Measurements from ENCODE around the gene MLX. TPM values are rescaled to one million over a fixed set of nuclear protein-coding genes. Genes with fewer than 3 reads are reported as not detected.
"Not testable (repeated sequence)": the region's sequence is repeated elsewhere in the genome, so short reads cannot be mapped to it uniquely, and the experiment has no call there.

MLX gene
- polyA plus RNA-seq, 3 donors = 35.1 to 38.2 (median 35.6) TPM

DNA sequence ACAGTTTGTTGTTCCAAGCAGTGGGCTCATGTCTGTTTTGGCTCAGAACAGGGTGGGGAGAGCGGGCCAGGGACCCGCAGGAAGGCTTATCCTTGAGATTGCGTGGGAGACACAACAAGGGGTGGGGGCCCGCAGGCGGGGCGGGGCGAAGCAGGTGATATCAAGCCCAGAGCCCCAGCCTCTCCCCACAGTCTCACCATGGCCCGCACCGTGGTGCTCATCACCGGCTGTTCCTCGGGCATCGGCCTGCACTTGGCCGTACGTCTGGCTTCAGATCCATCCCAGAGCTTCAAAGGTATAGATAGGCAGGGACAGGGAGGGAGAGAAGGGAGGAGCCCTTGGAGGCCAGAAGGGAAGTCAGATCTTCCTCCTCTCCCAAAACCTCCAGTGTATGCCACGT is 14.2 kb upstream of the MLX start, which contains the start of gene HSD17B1:
HSD17B1 (plus strand) TSS at position 188 of the 400 bp plus-strand sequence; CDS start at position 199, 11 bp downstream.
- not testable (repeated sequence) for DNase-seq

DNA sequence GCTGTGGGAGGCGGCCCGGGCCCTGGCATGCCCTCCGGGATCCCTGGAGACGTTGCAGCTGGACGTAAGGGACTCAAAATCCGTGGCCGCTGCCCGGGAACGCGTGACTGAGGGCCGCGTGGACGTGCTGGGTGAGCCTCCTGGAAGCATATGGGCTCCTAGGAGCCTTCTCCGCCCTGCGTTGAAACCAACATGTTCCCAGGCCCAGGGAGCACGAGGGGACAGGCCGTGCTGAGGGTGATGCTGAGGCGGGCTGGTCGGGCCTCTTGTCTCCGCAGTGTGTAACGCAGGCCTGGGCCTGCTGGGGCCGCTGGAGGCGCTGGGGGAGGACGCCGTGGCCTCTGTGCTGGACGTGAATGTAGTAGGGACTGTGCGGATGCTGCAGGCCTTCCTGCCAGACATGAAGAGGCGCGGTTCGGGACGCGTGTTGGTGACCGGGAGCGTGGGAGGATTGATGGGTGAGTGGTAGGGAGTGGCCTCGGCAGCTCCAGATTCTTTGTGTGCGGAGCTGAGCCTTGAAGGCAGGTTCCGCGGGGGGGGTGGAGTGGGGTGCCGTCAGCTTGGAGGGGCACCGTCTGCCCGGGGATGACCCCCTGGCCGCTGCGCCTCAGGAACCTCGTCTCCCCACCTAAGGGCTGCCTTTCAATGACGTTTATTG is 13.6 kb upstream of the MLX start:
- DNase-seq = no peak

DNA sequence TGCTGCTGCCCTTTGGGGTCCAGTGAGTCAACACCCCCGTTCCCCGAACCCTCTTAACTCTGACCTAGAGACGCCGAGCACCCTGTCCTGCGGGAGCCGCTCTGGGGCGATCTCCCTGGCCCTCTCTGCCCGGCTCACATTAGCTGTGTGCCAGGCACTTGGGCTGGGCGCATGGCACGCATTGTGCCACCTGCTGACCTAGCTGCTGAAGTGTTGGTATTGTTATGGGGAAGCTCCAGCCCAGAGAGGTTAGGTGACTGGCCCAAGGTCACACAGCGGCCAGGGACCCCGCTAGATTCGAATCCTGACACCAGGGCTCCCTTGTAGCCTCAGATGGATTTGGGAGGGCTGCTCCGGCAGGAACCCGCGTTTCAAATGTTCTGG is 13.0 kb upstream of the MLX start:
- DNase-seq = no peak

DNA sequence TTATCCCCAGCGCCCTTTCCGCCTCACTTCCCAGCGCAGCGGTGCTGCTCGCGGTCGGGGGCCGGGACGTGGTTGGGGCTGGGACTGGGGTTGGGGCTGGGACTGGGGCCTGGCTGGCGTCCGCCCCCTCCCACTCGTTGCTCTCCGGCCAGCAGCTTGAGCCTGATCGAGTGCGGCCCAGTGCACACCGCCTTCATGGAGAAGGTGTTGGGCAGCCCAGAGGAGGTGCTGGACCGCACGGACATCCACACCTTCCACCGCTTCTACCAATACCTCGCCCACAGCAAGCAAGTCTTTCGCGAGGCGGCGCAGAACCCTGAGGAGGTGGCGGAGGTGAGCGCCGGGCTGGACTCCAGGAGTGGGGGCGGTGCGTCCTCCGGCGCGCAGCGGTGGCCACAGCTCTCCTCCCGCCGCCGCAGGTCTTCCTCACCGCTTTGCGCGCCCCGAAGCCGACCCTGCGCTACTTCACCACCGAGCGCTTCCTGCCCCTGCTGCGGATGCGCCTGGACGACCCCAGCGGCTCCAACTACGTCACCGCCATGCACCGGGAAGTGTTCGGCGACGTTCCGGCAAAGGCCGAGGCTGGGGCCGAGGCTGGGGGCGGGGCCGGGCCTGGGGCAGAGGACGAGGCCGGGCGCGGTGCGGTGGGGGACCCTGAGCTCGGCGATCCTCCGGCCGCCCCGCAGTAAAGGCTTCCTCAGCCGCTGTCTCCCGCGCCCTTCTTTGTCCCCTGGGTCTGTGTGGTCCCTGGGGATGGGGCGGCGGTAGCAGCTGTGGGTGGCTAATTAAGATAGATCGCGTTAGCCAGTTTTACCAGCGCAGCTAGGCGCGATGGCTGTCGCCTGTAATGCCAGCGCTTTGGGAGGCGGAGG is 12.4 kb upstream of the MLX start:
- DNase-seq = peak; percentile 93

DNA sequence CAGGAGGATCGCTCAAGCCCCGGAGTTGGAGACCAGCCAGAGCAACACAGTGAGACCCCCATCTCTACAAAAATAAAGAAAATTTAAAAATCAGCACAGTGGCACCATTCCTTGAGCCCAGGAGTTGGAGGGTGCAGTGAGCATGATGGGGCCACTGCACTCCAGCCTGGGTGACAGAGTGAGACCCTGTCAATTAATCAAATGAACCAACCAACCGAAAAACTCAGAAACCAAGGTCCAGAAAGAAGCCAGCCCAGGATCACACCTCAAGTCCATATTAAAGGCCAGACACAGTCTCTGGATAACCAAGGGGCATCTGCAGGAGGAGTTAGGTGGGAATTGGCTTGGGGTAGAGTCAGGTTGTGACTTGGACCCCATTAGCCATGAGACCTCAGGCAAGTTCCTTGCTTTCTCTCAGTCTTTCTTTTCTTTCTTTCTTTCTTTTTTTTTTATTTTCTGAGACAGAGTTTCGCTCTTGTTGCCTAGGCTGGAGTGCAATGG is 11.7 kb upstream of the MLX start:
- DNase-seq = no peak

DNA sequence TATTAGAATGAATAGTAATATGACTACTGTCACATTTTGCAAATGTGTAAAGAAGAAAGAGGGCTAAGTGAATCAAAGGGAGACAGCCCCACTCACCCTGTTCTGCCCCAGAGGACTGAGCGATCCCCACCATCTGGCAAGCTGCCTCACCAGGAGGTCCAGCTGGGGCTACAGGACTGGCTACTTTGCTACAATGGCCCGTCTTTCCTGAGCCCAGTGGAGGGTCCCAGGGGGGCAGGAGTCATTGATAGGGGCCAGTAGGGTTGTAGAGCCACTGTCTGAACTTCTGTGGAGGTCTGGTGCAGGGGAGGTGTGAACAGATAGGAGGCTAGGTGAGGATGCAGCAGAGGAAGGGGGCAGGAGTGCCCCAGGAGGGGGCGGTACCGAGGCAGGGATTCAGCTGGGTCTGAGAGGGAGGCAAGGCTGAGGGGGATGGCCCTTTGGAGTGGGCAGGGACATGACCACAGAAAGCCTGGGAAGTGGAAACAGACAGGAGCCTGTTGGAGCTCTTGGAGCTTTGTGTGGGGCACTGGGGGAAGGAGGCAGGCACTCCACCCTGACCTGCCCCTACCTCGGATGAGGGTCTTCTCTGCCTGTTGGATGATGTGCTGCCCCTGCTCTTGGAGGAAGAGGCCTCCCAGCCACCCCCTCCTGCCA is 10.8 kb upstream of the MLX start:
- not testable (repeated sequence) for DNase-seq

DNA sequence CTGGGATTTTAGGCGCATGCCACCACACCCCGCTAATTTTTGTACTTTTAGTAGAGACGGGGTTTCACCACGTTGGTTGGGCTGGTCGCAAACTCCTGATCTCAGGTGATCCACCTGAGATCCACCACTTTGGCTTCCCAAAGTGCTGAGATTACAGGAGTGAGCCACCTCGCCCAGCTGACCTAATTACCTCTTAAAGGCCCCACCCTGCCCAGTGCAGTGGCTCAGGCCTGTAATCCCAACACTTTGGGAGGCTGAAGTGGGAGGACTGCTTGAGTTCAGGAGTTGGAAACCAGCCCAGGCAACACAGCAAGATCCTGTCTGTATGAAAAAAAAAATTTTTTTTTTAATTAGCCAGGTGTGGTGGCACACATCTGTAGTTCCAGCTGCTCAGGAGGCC is 7.8 kb upstream of the MLX start:
- no peak for DNase-seq

DNA sequence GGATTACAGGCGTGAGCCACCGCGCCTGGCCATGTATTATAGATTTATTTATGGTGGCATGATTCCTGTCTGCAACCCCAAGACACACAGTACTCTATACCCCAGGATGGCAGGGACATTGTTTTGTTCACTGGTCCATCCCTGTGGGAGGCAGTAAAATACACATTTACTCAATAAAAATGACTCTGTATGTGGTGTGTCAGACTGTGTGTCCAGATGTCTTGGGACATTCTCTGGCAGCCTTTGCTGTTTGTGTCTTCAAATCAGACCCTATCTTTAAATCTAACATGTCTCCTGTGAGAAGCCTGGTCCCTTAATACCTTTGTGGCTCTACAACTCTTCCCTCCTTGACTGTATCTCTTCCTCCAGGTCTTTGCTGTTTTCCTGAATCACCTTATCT is 6.7 kb upstream of the MLX start:
- no peak for DNase-seq

DNA sequence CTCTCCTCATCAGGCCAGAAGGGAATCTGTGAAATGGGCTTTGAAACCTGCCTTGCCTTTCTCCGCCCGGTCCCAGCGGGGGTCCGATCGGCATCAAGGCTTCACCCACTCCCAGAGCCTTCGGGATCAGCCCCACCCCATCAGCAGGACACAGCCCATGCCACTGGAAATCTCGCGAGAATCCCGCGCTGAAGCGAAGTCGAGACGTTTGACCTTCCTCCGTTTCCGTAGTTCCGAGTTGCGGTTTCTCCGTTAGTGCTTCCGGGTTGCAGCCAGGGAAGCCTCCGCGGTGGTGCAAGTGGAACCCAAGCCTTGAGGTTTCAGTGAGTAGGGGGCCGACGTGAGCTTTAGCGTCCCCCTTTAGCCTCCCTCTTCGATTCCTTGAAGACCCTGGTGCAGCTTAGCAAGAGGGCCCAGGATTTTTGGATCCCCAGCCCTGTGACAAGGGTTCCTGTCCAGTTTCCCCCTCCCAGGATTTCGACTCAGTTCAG is 5.0 kb upstream of the MLX start, which contains the start of gene COASY:
COASY (plus strand) TSS at position 252 of the 491 bp plus-strand sequence. CDS start 475 bp downstream, outside the sequence.
- peak; percentile 98 for DNase-seq

DNA sequence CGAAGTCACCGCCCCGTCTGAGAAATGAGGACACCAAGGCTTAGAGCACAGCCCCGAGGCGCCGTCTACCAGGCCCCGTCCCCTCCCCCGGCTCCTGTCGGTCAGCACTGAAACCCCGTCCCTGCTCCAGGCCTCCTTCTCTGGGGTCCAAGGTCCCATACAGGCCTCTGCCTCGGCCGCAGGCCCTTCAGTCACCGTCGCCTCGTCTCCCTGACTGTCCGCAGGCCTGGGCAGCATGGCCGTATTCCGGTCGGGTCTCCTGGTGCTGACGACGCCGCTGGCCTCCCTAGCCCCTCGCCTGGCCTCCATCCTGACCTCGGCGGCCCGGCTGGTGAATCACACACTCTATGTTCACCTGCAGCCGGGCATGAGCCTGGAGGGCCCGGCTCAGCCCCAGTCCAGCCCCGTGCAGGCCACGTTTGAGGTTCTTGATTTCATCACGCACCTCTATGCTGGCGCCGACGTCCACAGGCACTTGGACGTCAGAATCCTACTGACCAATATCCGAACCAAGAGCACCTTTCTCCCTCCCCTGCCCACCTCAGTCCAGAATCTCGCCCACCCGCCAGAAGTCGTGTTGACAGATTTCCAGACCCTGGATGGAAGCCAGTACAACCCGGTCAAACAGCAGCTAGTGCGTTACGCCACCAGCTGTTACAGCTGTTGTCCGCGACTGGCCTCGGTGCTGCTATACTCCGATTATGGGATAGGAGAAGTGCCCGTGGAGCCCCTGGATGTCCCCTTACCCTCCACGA is 4.3 kb upstream of the MLX start:
- DNase-seq = no peak

DNA sequence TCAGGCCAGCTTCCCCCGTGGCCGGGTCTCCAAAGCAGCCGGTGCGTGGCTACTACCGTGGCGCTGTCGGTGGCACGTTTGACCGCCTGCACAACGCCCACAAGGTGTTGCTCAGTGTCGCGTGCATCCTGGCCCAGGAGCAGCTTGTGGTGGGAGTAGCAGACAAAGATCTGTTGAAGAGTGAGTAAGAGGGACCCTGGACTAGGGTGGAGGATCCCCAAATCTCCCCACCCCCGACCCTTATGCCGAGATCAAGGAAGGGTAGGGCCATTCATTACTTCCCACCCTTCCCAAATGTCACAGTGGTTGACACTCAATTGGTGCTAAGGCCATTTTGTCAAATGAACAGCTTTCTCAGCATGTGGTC is 3.8 kb upstream of the MLX start:
- no peak for DNase-seq

DNA sequence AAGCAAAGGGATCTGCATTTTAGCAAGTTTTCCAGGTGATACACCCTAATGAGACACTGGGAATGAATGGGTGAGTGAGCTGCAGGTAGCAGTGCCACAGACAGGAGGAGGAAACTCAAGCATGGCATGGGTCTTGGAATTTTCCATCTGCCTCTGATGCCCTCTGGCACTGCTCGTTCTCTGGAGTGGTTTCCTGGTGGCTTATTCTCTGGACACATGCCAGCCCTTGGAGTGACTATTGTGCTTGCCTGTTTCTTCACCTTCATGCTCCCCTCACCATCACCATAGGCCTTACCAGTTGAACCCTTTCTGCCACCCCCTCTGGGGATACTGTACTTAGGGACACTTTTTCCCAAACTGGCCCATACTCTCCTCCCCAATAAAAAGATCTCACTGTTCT is 3.4 kb upstream of the MLX start:
- DNase-seq = no peak

DNA sequence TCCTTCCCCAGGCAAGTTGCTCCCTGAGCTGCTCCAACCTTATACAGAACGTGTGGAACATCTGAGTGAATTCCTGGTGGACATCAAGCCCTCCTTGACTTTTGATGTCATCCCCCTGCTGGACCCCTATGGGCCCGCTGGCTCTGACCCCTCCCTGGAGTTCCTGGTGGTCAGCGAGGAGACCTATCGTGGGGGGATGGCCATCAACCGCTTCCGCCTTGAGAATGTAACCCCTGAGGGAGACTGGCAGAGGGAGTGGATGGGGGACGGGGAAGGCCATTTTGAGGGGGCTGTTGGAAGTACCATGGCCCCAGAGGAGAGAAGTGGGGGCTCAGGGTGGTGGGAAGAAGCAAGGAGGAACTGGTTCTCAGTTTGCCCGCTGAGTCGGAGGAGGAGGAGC is 3.0 kb upstream of the MLX start:
- no peak for DNase-seq

DNA sequence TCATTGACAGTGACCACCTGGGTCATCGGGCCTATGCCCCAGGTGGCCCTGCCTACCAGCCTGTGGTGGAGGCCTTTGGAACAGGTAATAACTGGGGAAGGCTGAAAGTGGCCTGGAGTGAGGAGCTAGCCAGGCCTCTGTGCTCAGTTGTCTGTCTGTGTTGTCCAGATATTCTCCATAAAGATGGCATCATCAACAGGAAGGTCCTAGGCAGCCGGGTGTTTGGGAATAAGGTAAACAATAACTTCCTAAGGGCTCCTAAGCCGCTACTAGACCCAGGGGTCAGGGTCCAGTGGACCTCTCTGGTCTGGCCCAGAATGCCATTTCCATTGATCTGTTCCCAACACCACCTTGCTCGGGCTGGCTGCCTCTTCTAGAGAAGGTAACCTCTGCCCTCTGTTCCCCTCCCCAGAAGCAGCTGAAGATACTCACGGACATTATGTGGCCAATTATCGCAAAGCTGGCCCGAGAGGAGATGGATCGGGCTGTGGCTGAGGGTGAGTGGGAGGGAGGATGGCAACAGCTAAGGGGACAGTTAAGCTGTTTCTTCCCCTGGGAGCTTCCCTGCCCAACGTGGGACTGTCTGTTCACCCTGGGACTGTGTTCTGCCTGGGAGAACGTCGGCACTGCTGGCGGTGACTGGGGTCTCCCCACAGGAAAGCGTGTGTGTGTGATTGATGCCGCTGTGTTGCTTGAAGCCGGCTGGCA is 1.9 kb upstream of the MLX start:
- DNase-seq = no peak

DNA sequence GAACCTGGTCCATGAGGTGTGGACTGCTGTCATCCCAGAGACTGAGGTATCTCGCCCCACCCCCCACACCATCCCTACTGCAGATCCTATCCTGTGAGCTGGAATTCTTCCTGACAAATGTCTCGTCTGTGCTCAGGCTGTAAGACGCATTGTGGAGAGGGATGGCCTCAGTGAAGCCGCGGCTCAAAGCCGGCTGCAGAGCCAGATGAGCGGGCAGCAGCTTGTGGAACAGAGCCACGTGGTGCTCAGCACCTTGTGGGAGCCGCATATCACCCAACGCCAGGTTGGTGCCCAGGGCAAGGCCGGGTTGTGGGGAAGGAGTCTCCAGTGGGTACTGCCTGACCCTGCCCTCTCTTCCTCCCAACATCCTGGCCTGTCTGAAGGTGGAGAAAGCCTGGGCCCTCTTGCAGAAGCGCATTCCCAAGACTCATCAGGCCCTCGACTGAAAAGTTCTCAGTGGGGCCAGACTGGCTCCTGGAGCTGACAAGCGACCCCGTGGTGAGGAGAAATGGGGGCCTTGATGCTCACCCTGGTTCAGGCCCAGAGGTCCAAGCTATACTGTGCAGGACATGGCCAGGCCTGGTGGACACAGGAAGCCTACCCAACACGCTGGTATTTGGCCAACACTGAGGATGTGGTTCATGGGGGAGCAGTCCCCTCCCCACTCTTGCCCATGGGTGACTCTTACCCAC is 1.2 kb upstream of the MLX start:
- no peak for DNase-seq

DNA sequence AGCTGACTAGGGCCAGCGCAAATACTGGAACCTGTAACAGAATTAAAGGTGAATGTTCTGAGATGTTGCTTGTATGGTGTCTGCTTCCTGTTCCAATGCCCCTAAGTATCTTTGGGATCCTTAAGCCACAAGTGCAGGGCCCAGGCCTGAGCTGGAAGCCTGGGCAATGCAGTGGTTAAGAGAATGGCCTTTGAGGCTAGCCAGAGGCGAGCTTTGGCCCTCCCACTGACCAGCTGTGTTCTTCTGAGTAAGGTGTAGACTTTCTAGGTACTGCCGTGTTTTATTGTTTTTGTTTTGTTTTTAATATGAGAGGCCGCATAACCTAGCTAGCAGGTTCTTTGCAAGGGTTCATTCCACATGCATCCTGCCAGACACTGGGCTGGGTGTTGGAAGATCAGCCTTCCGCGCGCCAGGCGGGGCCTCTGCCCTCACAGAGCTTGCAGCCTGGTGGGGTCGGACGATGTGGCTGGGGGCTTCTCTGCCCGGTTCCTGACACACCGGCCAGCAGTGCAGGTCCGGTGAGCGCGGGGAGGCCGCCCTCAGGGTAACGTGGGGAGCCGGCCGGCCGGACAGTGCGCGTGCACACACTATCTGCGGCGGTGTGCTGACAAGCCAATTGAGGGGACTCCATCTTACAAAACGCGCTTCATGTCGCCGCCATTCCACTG is 551 bp upstream of the MLX start:
- no peak for DNase-seq

DNA sequence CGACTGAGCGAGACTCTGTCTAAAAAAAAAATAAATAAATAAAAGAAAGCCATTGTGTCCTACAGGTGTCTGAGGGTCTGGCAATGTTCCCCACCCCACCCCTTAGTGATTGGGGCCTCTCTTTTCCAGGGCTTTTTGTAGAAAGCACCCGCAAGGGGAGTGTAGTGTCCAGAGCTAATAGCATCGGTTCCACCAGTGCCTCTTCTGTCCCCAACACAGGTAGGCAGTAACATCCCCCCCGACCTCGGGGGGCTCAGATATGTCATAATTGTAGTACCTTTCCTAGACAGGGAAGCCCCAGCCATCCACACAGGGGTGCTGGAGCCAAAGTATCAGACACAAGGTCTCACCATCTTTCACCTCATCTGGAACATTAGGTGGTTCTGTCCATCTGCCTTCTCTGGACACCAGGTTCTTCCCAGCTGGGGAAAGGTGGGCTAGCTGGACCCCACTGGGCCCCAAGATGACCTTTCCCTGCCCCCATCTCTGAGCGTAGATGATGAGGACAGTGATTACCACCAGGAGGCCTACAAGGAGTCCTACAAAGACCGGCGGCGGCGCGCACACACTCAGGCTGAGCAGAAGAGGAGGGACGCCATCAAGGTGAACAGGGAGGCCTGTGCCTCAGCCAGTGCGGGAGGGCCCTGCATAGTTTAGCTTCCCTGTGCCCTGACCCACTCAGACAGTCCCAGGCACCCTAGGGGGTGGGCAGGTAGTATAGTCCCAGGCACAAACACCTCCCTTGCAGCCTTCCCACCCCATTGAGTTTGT is 1.6 kb downstream of the MLX start:
- no peak for DNase-seq

DNA sequence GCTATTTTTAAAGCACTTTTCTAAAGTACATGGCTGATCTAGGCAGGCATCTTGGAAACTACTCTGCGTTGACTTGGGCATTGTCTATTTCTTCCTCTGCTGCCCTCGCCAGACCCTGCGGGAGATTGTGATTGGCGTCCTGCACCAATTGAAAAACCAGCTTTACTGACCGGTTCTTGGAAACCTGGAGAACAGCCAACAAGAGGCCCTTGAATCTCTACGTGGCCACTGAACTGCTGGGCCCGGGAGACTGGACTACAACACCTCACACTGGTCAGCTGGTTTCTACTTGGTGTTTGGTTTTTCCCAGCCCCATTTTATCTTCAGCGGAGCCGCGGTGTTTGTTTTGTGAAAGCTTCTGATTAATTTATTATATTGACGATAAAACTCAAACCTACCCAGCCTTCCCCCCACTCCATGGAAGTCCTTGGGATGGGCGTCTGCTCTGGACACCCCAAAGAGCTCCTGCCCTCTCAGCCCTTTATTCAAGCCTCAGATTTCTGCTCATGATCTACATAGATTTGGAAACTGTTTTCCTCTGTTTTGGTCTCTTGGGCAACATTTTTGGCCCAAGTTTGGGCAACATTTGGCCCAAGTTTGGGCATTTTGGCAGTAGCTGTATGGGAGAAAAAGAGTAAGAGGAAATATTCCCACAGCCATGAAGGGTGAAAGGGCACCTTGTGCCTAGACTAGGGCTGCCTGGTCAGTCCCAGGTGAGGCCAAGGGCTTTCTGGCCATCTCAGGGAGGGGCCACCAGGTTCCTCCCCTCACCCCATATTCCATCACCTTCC is 4.7 kb downstream of the MLX start:
- DNase-seq = no peak

Measured in renal pelvis (tissue), 4 donors.